IMR-90 (cell line): ENCODE results near the gene CSNK2B. TPM values are rescaled to one million over a fixed set of nuclear protein-coding genes. Genes with fewer than 3 reads are reported as not detected.

Experiments used
- ATAC-seq: fragments of 200-7000 bp; cut with Tn5 transposase; 2 replicates; pipeline ENCODE4 v1.9.1; 2020; ENCODE audit warnings: low read depth, mild to moderate bottlenecking, moderate library complexity
- BruUV-seq: library from RNA; stranded (reverse); fragments of 400-500 nt; replicated peaks from 2 replicates; lab custom pipeline; 2021; lab: Mats Ljungman, UMichigan
- CTCF ChIA-PET: fragments of 300-600 bp; formaldehyde crosslinking; extraction: SDS; loops from one replicate; lab custom pipeline; 2021; ENCODE audit warnings: antibody characterized with exemption; lab: Yijun Ruan, JAX
- POLR2A ChIA-PET: fragments of 300-600 bp; sonication (Branson Sonifier 250); formaldehyde crosslinking; loops from one replicate; lab custom pipeline; 2022; ENCODE audit warnings: antibody characterized with exemption; ENCODE audit not compliant: unreplicated experiment; lab: Charles Lee
- DNase-seq: peaks from one replicate; pipeline ENCODE4 v3.0.0; 2013
- H2AFZ ChIP-seq: replicated peaks from 2 replicates; pipeline ENCODE3; 2013; ENCODE audit warnings: low read length, mild to moderate bottlenecking; ENCODE audit not compliant: poor library complexity
- H2AK5ac ChIP-seq: 2 replicates; pipeline ENCODE4 v1.6.1; 2013; ENCODE audit warnings: low read depth, low read length, inconsistent platforms
- H2AK9ac ChIP-seq: replicated peaks from 2 replicates; pipeline ENCODE3; 2013; ENCODE audit warnings: mild to moderate bottlenecking, low read depth, low read length, moderate library complexity; ENCODE audit not compliant: poor library complexity
- H2BK120ac ChIP-seq: 2 replicates; pipeline ENCODE4 v1.6.1; 2013; ENCODE audit warnings: low read depth, low read length, inconsistent platforms
- H2BK15ac ChIP-seq: 3 replicates; pipeline ENCODE4 v1.6.1; 2013; ENCODE audit warnings: low read depth, low read length, inconsistent platforms
- H2BK20ac ChIP-seq: 2 replicates; pipeline ENCODE4 v1.6.1; 2013; ENCODE audit warnings: low read depth, mild to moderate bottlenecking, inconsistent platforms, low read length, moderate library complexity
- H2BK5ac ChIP-seq: 2 replicates; pipeline ENCODE4 v1.6.1; 2013; ENCODE audit warnings: mild to moderate bottlenecking, low read depth, low read length, inconsistent platforms; ENCODE audit not compliant: poor library complexity, severe bottlenecking
- H3K14ac ChIP-seq: replicated peaks from 2 replicates; pipeline ENCODE4 v1.6.1; 2013; ENCODE audit warnings: low read depth, low read length, inconsistent platforms
- H3K18ac ChIP-seq: 2 replicates; pipeline ENCODE4 v1.6.1; 2013; ENCODE audit warnings: low read depth, low read length, control low read depth
- H3K23ac ChIP-seq: 2 replicates; pipeline ENCODE4 v1.6.1; 2013; ENCODE audit warnings: low read depth, low read length, inconsistent platforms
- H3K27ac ChIP-seq: 2 replicates; pipeline ENCODE4 v1.5.1; 2013; ENCODE audit warnings: mild to moderate bottlenecking, control low read depth, low read length; ENCODE audit not compliant: insufficient read depth
- H3K27me3 ChIP-seq: 2 replicates; pipeline ENCODE4 v1.6.1; 2013; ENCODE audit warnings: low read length; ENCODE audit not compliant: control insufficient read depth, insufficient read depth
- H3K36me3 ChIP-seq: 2 replicates; pipeline ENCODE4 v1.6.1; 2013; ENCODE audit warnings: low read length, mixed read lengths; ENCODE audit not compliant: control insufficient read depth, insufficient read depth
- H3K4ac ChIP-seq: 2 replicates; pipeline ENCODE4 v1.6.1; 2013; ENCODE audit warnings: low read depth, low read length, inconsistent platforms
- H3K4me1 ChIP-seq: 2 replicates; pipeline ENCODE4 v1.6.1; 2013; ENCODE audit warnings: low read length, mixed read lengths; ENCODE audit not compliant: control insufficient read depth, insufficient read depth
- H3K4me2 ChIP-seq: 2 replicates; pipeline ENCODE4 v1.6.1; 2013; ENCODE audit warnings: low read depth, mild to moderate bottlenecking, control low read depth, low read length, moderate library complexity
- H3K4me3 ChIP-seq: 2 replicates; pipeline ENCODE4 v1.5.1; 2013; ENCODE audit warnings: low read depth, mild to moderate bottlenecking, control low read depth, low read length, moderate library complexity; ENCODE audit not compliant: insufficient read depth
- H3K56ac ChIP-seq: 2 replicates; pipeline ENCODE4 v1.6.1; 2013; ENCODE audit warnings: low read length, inconsistent platforms; ENCODE audit not compliant: insufficient read depth; ENCODE audit errors: extremely low read depth
- H3K79me1 ChIP-seq, 2 experiments: 2 replicates each; pipeline ENCODE4 v1.6.1; 2013; ENCODE audit warnings: low read length in 2 of 2, inconsistent platforms in 1 of 2, low read depth in 1 of 2
- H3K9ac ChIP-seq: 2 replicates; pipeline ENCODE4 v1.6.1; 2013; ENCODE audit warnings: low read depth, low read length, control low read depth
- H3K9me1 ChIP-seq: 2 replicates; pipeline ENCODE4 v1.6.1; 2013; ENCODE audit warnings: low read length, inconsistent platforms; ENCODE audit not compliant: insufficient read depth
- H3K9me3 ChIP-seq: 2 replicates; pipeline ENCODE4 v1.6.1; 2013; ENCODE audit warnings: low read length; ENCODE audit not compliant: control insufficient read depth, insufficient read depth
- H4K20me1 ChIP-seq: 2 replicates; pipeline ENCODE4 v1.6.1; 2013; ENCODE audit warnings: low read length, inconsistent platforms; ENCODE audit not compliant: insufficient read depth
- H4K5ac ChIP-seq: 2 replicates; pipeline ENCODE4 v1.6.1; 2013; ENCODE audit warnings: mild to moderate bottlenecking, low read depth, low read length, control low read depth
- H4K8ac ChIP-seq, 2 experiments: 2 replicates each; pipeline ENCODE4 v1.6.1; 2013; ENCODE audit warnings: low read depth in 2 of 2, low read length in 2 of 2, control low read depth in 1 of 2, inconsistent platforms in 1 of 2
- H4K91ac ChIP-seq: 2 replicates; pipeline ENCODE4 v1.6.1; 2013; ENCODE audit warnings: low read depth, low read length, inconsistent platforms; ENCODE audit not compliant: insufficient read depth
- BHLHE40 ChIP-seq: fragments of 150-350 bp; IDR thresholded peaks from 2 replicates; pipeline ENCODE4 v1.6.1; 2016; ENCODE audit warnings: mild to moderate bottlenecking, low read depth, low read length
- CEBPB ChIP-seq: IDR thresholded peaks from 2 replicates; pipeline ENCODE4 v1.6.1; 2012; ENCODE audit warnings: low read depth, low read length, improper control_type of control experiment
- CHD1 ChIP-seq: IDR thresholded peaks from 2 replicates; pipeline ENCODE4 v1.6.1; 2012; ENCODE audit warnings: low read depth, low read length, improper control_type of control experiment
- FOS ChIP-seq: fragments of 150-350 bp; IDR thresholded peaks from 2 replicates; pipeline ENCODE4 v1.6.1; 2016; ENCODE audit warnings: low read depth, low read length
- MAFK ChIP-seq: IDR thresholded peaks from 2 replicates; pipeline ENCODE4 v1.6.1; 2012; ENCODE audit warnings: low read depth, low read length, improper control_type of control experiment
- MAZ ChIP-seq: IDR thresholded peaks from 2 replicates; pipeline ENCODE4 v1.6.1; 2012; ENCODE audit warnings: low read depth, mild to moderate bottlenecking, low read length, improper control_type of control experiment, moderate library complexity, borderline replicate concordance
- NFE2L2 ChIP-seq: fragments of 150-350 bp; IDR thresholded peaks from 2 replicates; pipeline ENCODE4 v1.6.1; 2016; ENCODE audit warnings: low read depth, mild to moderate bottlenecking, low read length
- POLR2A ChIP-seq: IDR thresholded peaks from 2 replicates; pipeline ENCODE4 v1.6.1; 2012; ENCODE audit warnings: mild to moderate bottlenecking, low read depth, low read length
- RAD21 ChIP-seq: IDR thresholded peaks from 2 replicates; pipeline ENCODE4 v1.6.1; 2012; ENCODE audit warnings: low read length, improper control_type of control experiment
- RCOR1 ChIP-seq: IDR thresholded peaks from 2 replicates; pipeline ENCODE4 v1.6.1; 2012; ENCODE audit warnings: mild to moderate bottlenecking, low read length, improper control_type of control experiment; ENCODE audit not compliant: insufficient replicate concordance
- RFX5 ChIP-seq: IDR thresholded peaks from 2 replicates; pipeline ENCODE4 v1.8.0; 2012; ENCODE audit warnings: low read depth, mild to moderate bottlenecking, low read length, moderate library complexity
- SMC3 ChIP-seq: fragments of 150-350 bp; IDR thresholded peaks from 2 replicates; pipeline ENCODE4 v1.6.1; 2016; ENCODE audit warnings: low read depth, mild to moderate bottlenecking, antibody characterized with exemption, low read length, moderate library complexity
- WGBS, 2 experiments: methylation state at CpG; one replicate each; pipeline versions ENCODE4 v1.1.5 to v1.1.7; 2013; ENCODE audit warnings: missing lambda C conversion rate in 2 of 2; ENCODE audit not compliant: insufficient read length in 1 of 2; ENCODE audit errors: extremely low coverage in 2 of 2; 5-methylcytosine and 5-hydroxymethylcytosine counted together
- dilution Hi-C: fragments of 300-500 bp; cut with HindIII; formaldehyde crosslinking; loops from one replicate; pipeline ENCODE4 v1.14.3; 2018; ENCODE audit warnings: low sequenced_read_pairs; ENCODE audit not compliant: unreplicated experiment
- in situ Hi-C: fragments of 300-500 bp; cut with MboI; formaldehyde crosslinking; loops from 3 replicates; pipeline ENCODE4 v1.14.3; 2019; ENCODE audit warnings: low sequenced_read_pairs, inconsistent platforms, mixed read lengths
- intact Hi-C: fragments of 100-400 bp; cut with micrococcal nuclease; formaldehyde crosslinking; loops from 2 replicates; pipeline ENCODE4 v1.10.0; 2022
- polyA plus RNA-seq, 3 experiments: library from polyadenylated mRNA; depleted of rRNA; stranded (reverse); fragments of >200 nt; gene quantifications; 2 replicates each; pipeline ENCODE4 v1.2.3, GENCODE V29; 2012; ENCODE audit warnings: low replicate concordance in 1 of 3
- total RNA-seq: library from RNA; depleted of rRNA; stranded (reverse); fragments of >200 nt; gene quantifications from 2 replicates; pipeline ENCODE4 v1.2.3, GENCODE V29; 2012
- TF ChIP-seq, protein P1 (sequence below): fragments of 150-350 bp; IDR thresholded peaks from 2 replicates; pipeline ENCODE4 v1.6.1; 2016; ENCODE audit warnings: low read depth, mild to moderate bottlenecking, low read length, moderate library complexity, borderline replicate concordance

Gene CSNK2B
- total and polyA plus RNA-seq, 2 of the 4 experiments (the other 2 are of a cell fraction), result 194 to 240 TPM

DNA sequence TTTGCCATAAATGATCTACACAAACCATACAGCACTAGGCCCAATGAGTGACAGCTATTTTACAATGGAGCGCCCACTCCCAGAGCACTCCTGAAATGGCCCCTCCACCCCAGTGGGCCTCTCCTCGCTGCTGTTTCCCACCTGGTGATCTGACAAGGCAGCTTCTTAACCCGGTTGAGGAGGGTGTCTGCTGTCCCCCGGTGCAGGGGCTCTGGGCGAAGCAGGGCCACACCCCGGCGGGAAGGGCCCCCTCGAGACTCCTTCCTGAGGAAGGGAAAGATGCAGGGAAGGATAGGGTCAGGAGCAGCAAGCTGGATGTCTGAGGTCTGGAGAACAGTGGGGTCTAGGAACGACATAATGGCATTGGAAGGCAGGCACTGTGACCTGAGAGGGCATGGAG, 27.0 kb downstream of the CSNK2B start:
- H2AK9ac ChIP-seq, result no peak overlapping the region
- in situ Hi-C loops, result no loop called here
- H4K5ac ChIP-seq, result no peak overlapping the region
- BruUV-seq, result no TSS peak
- no peak overlapping the region for H2BK5ac ChIP-seq
- peaks cover 4 to 18% of the 10 kb centered on the region in 2 experiments; a peak in 3 of 4 replicates for H3K79me1 ChIP-seq
- H3K9me1 ChIP-seq, result no peaks in the 10 kb centered on the region
- 92% methylated on average over 7 of the region's 9 CpGs; no CpG with 5 or more reads in 1 of the 2 experiments for WGBS, 2 experiments
- ChIA-PET POLR2A (no interaction called here), CTCF (no interaction called here)
- H3K4ac ChIP-seq, result no peak overlapping the region
- no peaks in the 10 kb centered on the region for H3K27me3 ChIP-seq
- H3K18ac ChIP-seq, result no peak overlapping the region
- no peak overlapping the region for H3K23ac ChIP-seq
- no peak overlapping the region for H2BK15ac ChIP-seq
- ATAC-seq (no peak), DNase-seq (no peak)
- H2AK5ac ChIP-seq, result no peak overlapping the region
- H2AFZ ChIP-seq, result no peak overlapping the region
- 0 out of 2 replicates have a peak, but pooled peaks cover 4% of the 10 kb centered on the region for H4K20me1 ChIP-seq
- no peak overlapping the region for H3K14ac ChIP-seq
- peaks cover 69% of the 10 kb centered on the region for H3K36me3 ChIP-seq
- H4K91ac ChIP-seq, result no peak overlapping the region
- no peaks in the 10 kb centered on the region for H3K9me3 ChIP-seq
- no peak overlapping the region for H3K4me2 ChIP-seq
- H3K4me3 ChIP-seq, result no peak overlapping the region
- H2BK20ac ChIP-seq, result no peak overlapping the region
- TF ChIP-seq CEBPB (no peak), RFX5 (no peak), MAFK (no peak), NFE2L2 (no peak), MAZ (no peak), FOS (no peak), BHLHE40 (no peak), RCOR1 (no peak), CHD1 (no peak), POLR2A (no peak), SMC3 (no peak), RAD21 (no peak)
- TF ChIP-seq, protein P1, sequence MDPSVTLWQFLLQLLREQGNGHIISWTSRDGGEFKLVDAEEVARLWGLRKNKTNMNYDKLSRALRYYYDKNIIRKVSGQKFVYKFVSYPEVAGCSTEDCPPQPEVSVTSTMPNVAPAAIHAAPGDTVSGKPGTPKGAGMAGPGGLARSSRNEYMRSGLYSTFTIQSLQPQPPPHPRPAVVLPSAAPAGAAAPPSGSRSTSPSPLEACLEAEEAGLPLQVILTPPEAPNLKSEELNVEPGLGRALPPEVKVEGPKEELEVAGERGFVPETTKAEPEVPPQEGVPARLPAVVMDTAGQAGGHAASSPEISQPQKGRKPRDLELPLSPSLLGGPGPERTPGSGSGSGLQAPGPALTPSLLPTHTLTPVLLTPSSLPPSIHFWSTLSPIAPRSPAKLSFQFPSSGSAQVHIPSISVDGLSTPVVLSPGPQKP, result no peak
- H4K8ac ChIP-seq, result no peak overlapping the region
- no peak overlapping the region for H2BK120ac ChIP-seq
- dilution Hi-C loops, result no loop called here
- intact Hi-C loops, result no loop called here
- H3K27ac ChIP-seq, result no peak overlapping the region
- no peak overlapping the region for H3K56ac ChIP-seq
- no peak overlapping the region for H3K9ac ChIP-seq
- no peaks in the 10 kb centered on the region for H3K4me1 ChIP-seq
